HEK293 (cell line): ENCODE results near the gene RNF215.

ENCODE experiments used
- GLIS1 ChIP-seq: fragments of 450-650 bp; formaldehyde crosslinking; IDR thresholded peaks from 2 replicates; pipeline ENCODE4 v1.5.1; 2016; ENCODE audit warnings: missing biosample characterization, missing genetic modification characterization
- MZF1 ChIP-seq: fragments of 450-650 bp; formaldehyde crosslinking; IDR thresholded peaks from 2 replicates; pipeline ENCODE4 v1.5.1; 2017; ENCODE audit warnings: missing biosample characterization, missing genetic modification characterization, borderline replicate concordance
- SETDB1 ChIP-seq: IDR thresholded peaks from one replicate; pipeline ENCODE4 v1.6.1; 2017; ENCODE audit warnings: mild to moderate bottlenecking, low read length, moderate library complexity, mixed read lengths; ENCODE audit not compliant: insufficient read length
- SP2 ChIP-seq: fragments of 450-650 bp; formaldehyde crosslinking; IDR thresholded peaks from 2 replicates; pipeline ENCODE4 v1.5.1; 2016; ENCODE audit warnings: missing biosample characterization, missing genetic modification characterization
- TCF7L2 ChIP-seq: IDR thresholded peaks from 2 replicates; pipeline ENCODE4 v1.6.1; 2011; ENCODE audit warnings: low read depth, mild to moderate bottlenecking, inconsistent platforms, low read length, moderate library complexity, borderline replicate concordance
- ZBTB1 ChIP-seq: fragments of 450-650 bp; formaldehyde crosslinking; IDR thresholded peaks from 2 replicates; pipeline ENCODE4 v1.5.1; 2016; ENCODE audit warnings: missing biosample characterization, missing genetic modification characterization
- ZFHX2 ChIP-seq: fragments of 450-650 bp; formaldehyde crosslinking; conservative IDR thresholded peaks from 2 replicates; pipeline ENCODE4 v1.5.1; 2016; ENCODE audit warnings: missing biosample characterization, missing genetic modification characterization
- ZNF10 ChIP-seq: fragments of 450-650 bp; formaldehyde crosslinking; IDR thresholded peaks from 2 replicates; pipeline ENCODE4 v1.5.1; 2017; ENCODE audit warnings: missing biosample characterization, missing genetic modification characterization
- ZNF121 ChIP-seq: fragments of 450-650 bp; formaldehyde crosslinking; IDR thresholded peaks from 2 replicates; pipeline ENCODE4 v1.5.1; 2016; ENCODE audit warnings: missing biosample characterization, missing genetic modification characterization
- ZNF138 ChIP-seq: fragments of 450-650 bp; formaldehyde crosslinking; IDR thresholded peaks from 2 replicates; pipeline ENCODE4 v1.5.1; 2016; ENCODE audit warnings: missing biosample characterization, missing genetic modification characterization, borderline replicate concordance
- ZNF146 ChIP-seq: fragments of 450-650 bp; formaldehyde crosslinking; IDR thresholded peaks from 2 replicates; pipeline ENCODE4 v1.5.1; 2016; ENCODE audit warnings: missing biosample characterization, missing genetic modification characterization
- ZNF292 ChIP-seq: fragments of 450-650 bp; formaldehyde crosslinking; IDR thresholded peaks from 2 replicates; pipeline ENCODE4 v1.5.1; 2016; ENCODE audit warnings: low read depth, missing biosample characterization, missing genetic modification characterization, borderline replicate concordance
- ZNF350 ChIP-seq: fragments of 450-650 bp; formaldehyde crosslinking; IDR thresholded peaks from 2 replicates; pipeline ENCODE4 v1.5.0; 2017; ENCODE audit warnings: missing biosample characterization, mild to moderate bottlenecking, missing genetic modification characterization
- ZNF423 ChIP-seq: fragments of 450-650 bp; formaldehyde crosslinking; IDR thresholded peaks from 2 replicates; pipeline ENCODE4 v1.5.1; 2016; ENCODE audit warnings: missing biosample characterization, missing genetic modification characterization
- ZNF530 ChIP-seq: fragments of 450-650 bp; formaldehyde crosslinking; IDR thresholded peaks from 2 replicates; pipeline ENCODE4 v1.5.1; 2016; ENCODE audit warnings: low read depth, missing biosample characterization, missing genetic modification characterization
- ZNF555 ChIP-seq: fragments of 450-650 bp; formaldehyde crosslinking; conservative IDR thresholded peaks from 2 replicates; pipeline ENCODE4 v1.5.1; 2017; ENCODE audit warnings: missing biosample characterization, mild to moderate bottlenecking, missing genetic modification characterization, inconsistent platforms
- ZNF596 ChIP-seq: fragments of 450-650 bp; IDR thresholded peaks from 2 replicates; pipeline ENCODE4 v1.5.0; 2018; ENCODE audit warnings: missing biosample characterization, mild to moderate bottlenecking, missing genetic modification characterization, moderate library complexity
- ZNF658 ChIP-seq: fragments of 450-650 bp; formaldehyde crosslinking; IDR thresholded peaks from 2 replicates; pipeline ENCODE4; 2016; ENCODE audit warnings: missing biosample characterization, missing genetic modification characterization
- ZNF707 ChIP-seq: fragments of 450-650 bp; formaldehyde crosslinking; IDR thresholded peaks from 2 replicates; pipeline ENCODE4 v1.5.1; 2016; ENCODE audit warnings: missing biosample characterization, missing genetic modification characterization
- ZNF747 ChIP-seq: fragments of 450-650 bp; formaldehyde crosslinking; IDR thresholded peaks from 2 replicates; pipeline ENCODE4 v1.5.1; 2016; ENCODE audit warnings: missing biosample characterization, missing genetic modification characterization
- ZNF843 ChIP-seq: fragments of 450-650 bp; formaldehyde crosslinking; IDR thresholded peaks from 2 replicates; pipeline ENCODE4 v1.5.1; 2016; ENCODE audit warnings: missing biosample characterization, missing genetic modification characterization
- ZSCAN16 ChIP-seq: fragments of 450-650 bp; formaldehyde crosslinking; IDR thresholded peaks from 2 replicates; pipeline ENCODE4 v1.5.1; 2016; ENCODE audit warnings: missing biosample characterization, missing genetic modification characterization
- ZXDB ChIP-seq: fragments of 450-650 bp; formaldehyde crosslinking; IDR thresholded peaks from 2 replicates; pipeline ENCODE4 v1.5.1; 2016; ENCODE audit warnings: missing biosample characterization, missing genetic modification characterization
- TF ChIP-seq, protein P1 (sequence below): fragments of 450-650 bp; formaldehyde crosslinking; IDR thresholded peaks from 2 replicates; pipeline ENCODE4 v1.5.0; 2017; ENCODE audit warnings: missing biosample characterization, missing genetic modification characterization, borderline replicate concordance
- TF ChIP-seq, protein P2 (sequence below): fragments of 450-650 bp; formaldehyde crosslinking; IDR thresholded peaks from 2 replicates; pipeline ENCODE4 v1.5.1; 2016; ENCODE audit warnings: missing biosample characterization, missing genetic modification characterization
- TF ChIP-seq, protein P3 (sequence below): fragments of 450-650 bp; formaldehyde crosslinking; IDR thresholded peaks from 2 replicates; pipeline ENCODE4 v1.5.1; 2016; ENCODE audit warnings: missing biosample characterization, missing genetic modification characterization

The RNF215 gene

DNA sequence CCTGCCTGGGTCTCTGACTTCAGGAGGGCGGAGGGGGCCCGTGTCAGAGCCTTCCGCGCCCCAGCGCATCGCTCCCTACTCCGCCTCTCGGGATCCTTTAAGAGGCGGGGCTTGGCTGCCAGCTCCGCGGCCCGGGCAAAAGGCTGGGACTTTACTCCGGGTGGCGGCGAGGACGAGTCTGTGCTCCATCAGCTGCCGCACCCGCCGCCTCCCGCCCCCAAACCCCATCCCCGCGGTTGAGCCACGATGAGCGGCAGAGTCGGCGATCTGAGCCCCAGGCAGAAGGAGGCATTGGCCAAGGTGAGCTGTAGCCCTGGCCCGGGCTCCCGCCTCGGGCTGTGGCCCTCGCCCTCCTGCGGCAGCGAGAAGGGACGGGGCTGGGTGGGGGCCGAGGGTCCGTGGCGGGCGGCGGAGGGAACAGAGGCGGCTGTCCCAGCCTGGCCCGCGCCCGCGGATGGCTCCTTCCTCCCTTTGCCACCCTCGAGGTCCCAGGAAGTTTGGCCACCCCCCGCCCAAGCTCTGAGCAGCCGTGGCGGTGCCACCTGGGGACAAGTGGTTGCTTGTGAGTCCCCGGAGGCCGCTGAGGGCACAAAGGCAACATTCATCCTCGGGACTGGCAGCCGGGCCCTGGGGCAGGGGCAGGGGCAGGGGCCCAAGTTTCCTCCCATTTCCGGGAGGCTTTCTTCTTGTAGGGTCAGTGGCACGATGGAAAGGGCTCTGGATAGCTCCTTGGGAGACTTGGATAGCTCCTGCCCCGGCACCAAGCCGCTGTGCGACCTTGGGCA is 9.9 kb upstream of the RNF215 start, which contains the start of gene SEC14L2 (continued):
- TF ChIP-seq SETDB1 (no peak), ZXDB (tag by site-specific recombination) (peak; percentile 16; the same call in 1 of the 2 replicates), TCF7L2 (no peak), ZNF658 (tag by site-specific recombination) (no peak), ZNF350 (no peak), ZNF146 (tag by site-specific recombination) (no peak), ZNF121 (tag by site-specific recombination) (no peak), ZNF10 (tag by site-specific recombination) (no peak), ZNF555 (tag by site-specific recombination) (no peak), ZNF747 (tag by site-specific recombination) (no peak), ZNF292 (tag by site-specific recombination) (no peak), ZNF707 (tag by site-specific recombination) (no peak), ZNF530 (tag by site-specific recombination) (no peak), MZF1 (tag by site-specific recombination) (no peak), ZBTB1 (tag by site-specific recombination) (no peak), ZNF423 (tag by site-specific recombination) (no peak), ZFHX2 (tag by site-specific recombination) (no peak; the same call in 1 of the 2 replicates), ZNF596 (tag by site-specific recombination) (no peak), ZNF138 (no peak), SP2 (peak; percentile 70), ZNF843 (no peak), ZSCAN16 (tag by site-specific recombination) (no peak), GLIS1 (tag by site-specific recombination) (0 out of 2 replicates have a peak, but pooled peaks have one; percentile 11)
- TF ChIP-seq, protein P1, sequence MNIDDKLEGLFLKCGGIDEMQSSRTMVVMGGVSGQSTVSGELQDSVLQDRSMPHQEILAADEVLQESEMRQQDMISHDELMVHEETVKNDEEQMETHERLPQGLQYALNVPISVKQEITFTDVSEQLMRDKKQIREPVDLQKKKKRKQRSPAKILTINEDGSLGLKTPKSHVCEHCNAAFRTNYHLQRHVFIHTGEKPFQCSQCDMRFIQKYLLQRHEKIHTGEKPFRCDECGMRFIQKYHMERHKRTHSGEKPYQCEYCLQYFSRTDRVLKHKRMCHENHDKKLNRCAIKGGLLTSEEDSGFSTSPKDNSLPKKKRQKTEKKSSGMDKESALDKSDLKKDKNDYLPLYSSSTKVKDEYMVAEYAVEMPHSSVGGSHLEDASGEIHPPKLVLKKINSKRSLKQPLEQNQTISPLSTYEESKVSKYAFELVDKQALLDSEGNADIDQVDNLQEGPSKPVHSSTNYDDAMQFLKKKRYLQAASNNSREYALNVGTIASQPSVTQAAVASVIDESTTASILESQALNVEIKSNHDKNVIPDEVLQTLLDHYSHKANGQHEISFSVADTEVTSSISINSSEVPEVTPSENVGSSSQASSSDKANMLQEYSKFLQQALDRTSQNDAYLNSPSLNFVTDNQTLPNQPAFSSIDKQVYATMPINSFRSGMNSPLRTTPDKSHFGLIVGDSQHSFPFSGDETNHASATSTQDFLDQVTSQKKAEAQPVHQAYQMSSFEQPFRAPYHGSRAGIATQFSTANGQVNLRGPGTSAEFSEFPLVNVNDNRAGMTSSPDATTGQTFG (tag by site-specific recombination), result no peak
- TF ChIP-seq, protein P2, sequence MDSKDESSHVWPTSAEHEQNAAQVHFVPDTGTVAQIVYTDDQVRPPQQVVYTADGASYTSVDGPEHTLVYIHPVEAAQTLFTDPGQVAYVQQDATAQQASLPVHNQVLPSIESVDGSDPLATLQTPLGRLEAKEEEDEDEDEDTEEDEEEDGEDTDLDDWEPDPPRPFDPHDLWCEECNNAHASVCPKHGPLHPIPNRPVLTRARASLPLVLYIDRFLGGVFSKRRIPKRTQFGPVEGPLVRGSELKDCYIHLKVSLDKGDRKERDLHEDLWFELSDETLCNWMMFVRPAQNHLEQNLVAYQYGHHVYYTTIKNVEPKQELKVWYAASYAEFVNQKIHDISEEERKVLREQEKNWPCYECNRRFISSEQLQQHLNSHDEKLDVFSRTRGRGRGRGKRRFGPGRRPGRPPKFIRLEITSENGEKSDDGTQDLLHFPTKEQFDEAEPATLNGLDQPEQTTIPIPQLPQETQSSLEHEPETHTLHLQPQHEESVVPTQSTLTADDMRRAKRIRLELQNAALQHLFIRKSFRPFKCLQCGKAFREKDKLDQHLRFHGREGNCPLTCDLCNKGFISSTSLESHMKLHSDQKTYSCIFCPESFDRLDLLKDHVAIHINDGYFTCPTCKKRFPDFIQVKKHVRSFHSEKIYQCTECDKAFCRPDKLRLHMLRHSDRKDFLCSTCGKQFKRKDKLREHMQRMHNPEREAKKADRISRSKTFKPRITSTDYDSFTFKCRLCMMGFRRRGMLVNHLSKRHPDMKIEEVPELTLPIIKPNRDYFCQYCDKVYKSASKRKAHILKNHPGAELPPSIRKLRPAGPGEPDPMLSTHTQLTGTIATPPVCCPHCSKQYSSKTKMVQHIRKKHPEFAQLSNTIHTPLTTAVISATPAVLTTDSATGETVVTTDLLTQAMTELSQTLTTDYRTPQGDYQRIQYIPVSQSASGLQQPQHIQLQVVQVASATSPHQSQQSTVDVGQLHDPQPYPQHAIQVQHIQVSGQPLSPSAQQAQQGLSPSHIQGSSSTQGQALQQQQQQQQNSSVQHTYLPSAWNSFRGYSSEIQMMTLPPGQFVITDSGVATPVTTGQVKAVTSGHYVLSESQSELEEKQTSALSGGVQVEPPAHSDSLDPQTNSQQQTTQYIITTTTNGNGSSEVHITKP (tag by site-specific recombination), result no peak; the same call in 1 of the 2 replicates
- TF ChIP-seq, protein P3, sequence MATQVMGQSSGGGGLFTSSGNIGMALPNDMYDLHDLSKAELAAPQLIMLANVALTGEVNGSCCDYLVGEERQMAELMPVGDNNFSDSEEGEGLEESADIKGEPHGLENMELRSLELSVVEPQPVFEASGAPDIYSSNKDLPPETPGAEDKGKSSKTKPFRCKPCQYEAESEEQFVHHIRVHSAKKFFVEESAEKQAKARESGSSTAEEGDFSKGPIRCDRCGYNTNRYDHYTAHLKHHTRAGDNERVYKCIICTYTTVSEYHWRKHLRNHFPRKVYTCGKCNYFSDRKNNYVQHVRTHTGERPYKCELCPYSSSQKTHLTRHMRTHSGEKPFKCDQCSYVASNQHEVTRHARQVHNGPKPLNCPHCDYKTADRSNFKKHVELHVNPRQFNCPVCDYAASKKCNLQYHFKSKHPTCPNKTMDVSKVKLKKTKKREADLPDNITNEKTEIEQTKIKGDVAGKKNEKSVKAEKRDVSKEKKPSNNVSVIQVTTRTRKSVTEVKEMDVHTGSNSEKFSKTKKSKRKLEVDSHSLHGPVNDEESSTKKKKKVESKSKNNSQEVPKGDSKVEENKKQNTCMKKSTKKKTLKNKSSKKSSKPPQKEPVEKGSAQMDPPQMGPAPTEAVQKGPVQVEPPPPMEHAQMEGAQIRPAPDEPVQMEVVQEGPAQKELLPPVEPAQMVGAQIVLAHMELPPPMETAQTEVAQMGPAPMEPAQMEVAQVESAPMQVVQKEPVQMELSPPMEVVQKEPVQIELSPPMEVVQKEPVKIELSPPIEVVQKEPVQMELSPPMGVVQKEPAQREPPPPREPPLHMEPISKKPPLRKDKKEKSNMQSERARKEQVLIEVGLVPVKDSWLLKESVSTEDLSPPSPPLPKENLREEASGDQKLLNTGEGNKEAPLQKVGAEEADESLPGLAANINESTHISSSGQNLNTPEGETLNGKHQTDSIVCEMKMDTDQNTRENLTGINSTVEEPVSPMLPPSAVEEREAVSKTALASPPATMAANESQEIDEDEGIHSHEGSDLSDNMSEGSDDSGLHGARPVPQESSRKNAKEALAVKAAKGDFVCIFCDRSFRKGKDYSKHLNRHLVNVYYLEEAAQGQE, result peak; percentile 41; the same call in 1 of the 2 replicates
